Measurements from ENCODE around the gene CCDC85C. TPM values are rescaled to one million over a fixed set of nuclear protein-coding genes. Genes with fewer than 3 reads are reported as not detected.

CCDC85C gene
- total RNA-seq, 1 experiment from 2014 or later: 36.4 TPM

GRCh38 chr14:99556134-99556791 lies 47.7 kb downstream of the CCDC85C start:
- H3F3A ChIP-seq (ENCODE audit: low read length, unreplicated experiment): no peaks in the 10 kb centered on the region
- TF ChIP-seq CTCF (conservative IDR thresholded peaks at IDR 0.05; ENCODE audit: low read depth, low read length): no peak
- no peak for TF ChIP-seq EZH2phosphoT487 (IDR thresholded peaks at IDR 0.05; ENCODE audit: borderline replicate concordance, low read length)
- no peak for TF ChIP-seq EZH2 (IDR thresholded peaks at IDR 0.05; ENCODE audit: low read length, unreplicated experiment)
- DNase-seq (no peak), ATAC-seq (no peak)
- no peaks in the 10 kb centered on the region for H3K9me2 ChIP-seq (replicated peaks; ENCODE audit: low read length)
- no peak overlapping the region for H3K27ac ChIP-seq (ENCODE audit: low read length)
- H3K9ac ChIP-seq (ENCODE audit: low read length): no peak overlapping the region
- H3K79me2 ChIP-seq (ENCODE audit: low read length): peaks cover 91% of the 10 kb centered on the region
- intact Hi-C loops (cut with micrococcal nuclease): no loop called here
- POLR2A ChIA-PET (ENCODE audit: unreplicated experiment): no interaction called here
- peaks cover 13% of the 10 kb centered on the region for H3K4me1 ChIP-seq (ENCODE audit: insufficient read depth, low read length)
- H4K20me1 ChIP-seq (ENCODE audit: low read length): peaks cover 28% of the 10 kb centered on the region; the same call in 1 of the 2 replicates
- no peak overlapping the region for H3K4me3 ChIP-seq (ENCODE audit: low read length)
- no peak overlapping the region for H2AFZ ChIP-seq (ENCODE audit: low read length)
- no peaks in the 10 kb centered on the region for H3K27me3 ChIP-seq (ENCODE audit: low read length)
- BruUV-seq (replicated peaks): no TSS peak
- H3K9me3 ChIP-seq (ENCODE audit: low read length): no peaks in the 10 kb centered on the region
- CTCF ChIA-PET: no interaction called here
- no peaks in the 10 kb centered on the region for H3K36me3 ChIP-seq (ENCODE audit: low read depth, low read length)
- H3K4me2 ChIP-seq (ENCODE audit: low read length): no peak overlapping the region

GRCh38 chr14:99554757-99555531 lies 49.1 kb downstream of the CCDC85C start:
- no peak for DNase-seq
- intact Hi-C loops (cut with micrococcal nuclease): no loop called here
- Histone ChIP-seq H3K79me2 (ENCODE audit: low read length) (peaks cover 91% of the 10 kb centered on the region), H3K4me1 (ENCODE audit: insufficient read depth, low read length) (peaks cover 8% of the 10 kb centered on the region; the same call in 1 of the 2 replicates), H3F3A (ENCODE audit: low read length, unreplicated experiment) (no peaks in the 10 kb centered on the region), H3K9ac (ENCODE audit: low read length) (no peak overlapping the region), H3K27me3 (ENCODE audit: low read length) (no peaks in the 10 kb centered on the region), H3K9me2 (replicated peaks; ENCODE audit: low read length) (no peaks in the 10 kb centered on the region), H3K36me3 (ENCODE audit: low read depth, low read length) (no peaks in the 10 kb centered on the region), H3K27ac (ENCODE audit: low read length) (no peak overlapping the region), H3K9me3 (ENCODE audit: low read length) (no peaks in the 10 kb centered on the region), H4K20me1 (ENCODE audit: low read length) (peaks cover 28% of the 10 kb centered on the region; the same call in 1 of the 2 replicates), H3K4me2 (ENCODE audit: low read length) (no peak overlapping the region), H2AFZ (ENCODE audit: low read length) (no peak overlapping the region), H3K4me3 (ENCODE audit: low read length) (no peak overlapping the region)
- peak; percentile 79 for ATAC-seq
- no peak for TF ChIP-seq EZH2phosphoT487 (IDR thresholded peaks at IDR 0.05; ENCODE audit: borderline replicate concordance, low read length)
- TF ChIP-seq CTCF (conservative IDR thresholded peaks at IDR 0.05; ENCODE audit: low read depth, low read length): no peak
- TF ChIP-seq EZH2 (IDR thresholded peaks at IDR 0.05; ENCODE audit: low read length, unreplicated experiment): no peak
- POLR2A ChIA-PET (ENCODE audit: unreplicated experiment): no interaction called here
- no TSS peak for BruUV-seq (replicated peaks)
- CTCF ChIA-PET: no interaction called here

- no peak overlapping the region for H3K4me3 ChIP-seq (ENCODE audit: low read length)
- DNase-seq: no peak
- no peaks in the 10 kb centered on the region for H3F3A ChIP-seq (ENCODE audit: low read length, unreplicated experiment)
- no peak for ATAC-seq
- H3K27ac ChIP-seq (ENCODE audit: low read length): no peak overlapping the region
- no TSS peak for BruUV-seq (replicated peaks)
- no peaks in the 10 kb centered on the region for H3K9me3 ChIP-seq (ENCODE audit: low read length)
- peaks cover 28% of the 10 kb centered on the region; the same call in 1 of the 2 replicates for H4K20me1 ChIP-seq (ENCODE audit: low read length)
- no peak overlapping the region for H3K4me2 ChIP-seq (ENCODE audit: low read length)
- H3K9ac ChIP-seq (ENCODE audit: low read length): no peak overlapping the region
- TF ChIP-seq EZH2phosphoT487 (IDR thresholded peaks at IDR 0.05; ENCODE audit: borderline replicate concordance, low read length): no peak
- TF ChIP-seq CTCF (conservative IDR thresholded peaks at IDR 0.05; ENCODE audit: low read depth, low read length): no peak
- no peak for TF ChIP-seq EZH2 (IDR thresholded peaks at IDR 0.05; ENCODE audit: low read length, unreplicated experiment)
- POLR2A ChIA-PET (ENCODE audit: unreplicated experiment): no interaction called here
- CTCF ChIA-PET: no interaction called here
- no peaks in the 10 kb centered on the region for H3K36me3 ChIP-seq (ENCODE audit: low read depth, low read length)
- peaks cover 8% of the 10 kb centered on the region; the same call in 1 of the 2 replicates for H3K4me1 ChIP-seq (ENCODE audit: insufficient read depth, low read length)
- H3K9me2 ChIP-seq (replicated peaks; ENCODE audit: low read length): no peaks in the 10 kb centered on the region
- no peaks in the 10 kb centered on the region for H3K27me3 ChIP-seq (ENCODE audit: low read length)
- intact Hi-C loops (cut with micrococcal nuclease): no loop called here
- H2AFZ ChIP-seq (ENCODE audit: low read length): no peak overlapping the region
- H3K79me2 ChIP-seq (ENCODE audit: low read length): peaks cover 91% of the 10 kb centered on the region
Observed at GRCh38 chr14:99554184-99554583, 49.8 kb downstream of the CCDC85C start.

All from PC-3 (cell line).